G401.6 (cell line): ENCODE measurements around the gene ITPKB.

Experiments used
- FAIRE-seq: peaks from 2 replicates; lab custom pipeline; 2012; peaks lifted over from hg19 to GRCh38; lab: Jason Lieb, UNC

ITPKB gene

DNA sequence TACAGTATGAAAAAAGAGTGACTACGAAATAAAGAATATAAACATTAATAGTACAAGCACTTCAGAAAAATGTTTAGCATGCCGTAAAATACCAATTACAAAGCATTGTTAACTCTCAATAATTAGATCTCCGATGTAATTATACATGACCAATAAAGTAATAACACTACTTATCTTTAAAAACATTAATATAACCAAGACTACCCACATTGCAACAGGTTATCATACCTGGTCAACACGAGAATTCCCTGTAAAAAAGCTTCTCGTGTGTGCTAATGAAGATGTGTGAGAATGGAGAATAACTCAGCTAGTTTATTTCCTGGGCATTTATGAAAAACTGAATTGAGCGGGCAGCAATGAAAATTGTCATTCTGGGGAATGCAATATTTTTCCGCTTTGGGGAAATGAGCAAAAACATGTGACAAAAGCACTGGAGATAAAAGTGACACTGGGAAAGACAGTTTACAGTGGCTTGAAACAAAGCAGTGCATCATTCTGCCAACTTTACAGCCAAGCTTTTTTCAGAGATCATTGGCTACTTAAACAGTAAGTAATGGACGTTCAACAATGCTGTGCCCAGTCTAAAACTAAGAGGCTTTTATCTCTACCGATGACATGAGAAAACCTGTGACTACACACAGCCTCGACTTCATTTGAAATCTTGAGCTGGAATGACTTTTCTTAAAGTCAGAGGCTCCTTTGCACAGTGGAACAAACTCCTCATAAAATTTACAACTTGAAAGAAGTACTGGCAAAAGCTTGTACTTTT is 34.7 kb downstream of the ITPKB start:
- FAIRE-seq: no peak

DNA sequence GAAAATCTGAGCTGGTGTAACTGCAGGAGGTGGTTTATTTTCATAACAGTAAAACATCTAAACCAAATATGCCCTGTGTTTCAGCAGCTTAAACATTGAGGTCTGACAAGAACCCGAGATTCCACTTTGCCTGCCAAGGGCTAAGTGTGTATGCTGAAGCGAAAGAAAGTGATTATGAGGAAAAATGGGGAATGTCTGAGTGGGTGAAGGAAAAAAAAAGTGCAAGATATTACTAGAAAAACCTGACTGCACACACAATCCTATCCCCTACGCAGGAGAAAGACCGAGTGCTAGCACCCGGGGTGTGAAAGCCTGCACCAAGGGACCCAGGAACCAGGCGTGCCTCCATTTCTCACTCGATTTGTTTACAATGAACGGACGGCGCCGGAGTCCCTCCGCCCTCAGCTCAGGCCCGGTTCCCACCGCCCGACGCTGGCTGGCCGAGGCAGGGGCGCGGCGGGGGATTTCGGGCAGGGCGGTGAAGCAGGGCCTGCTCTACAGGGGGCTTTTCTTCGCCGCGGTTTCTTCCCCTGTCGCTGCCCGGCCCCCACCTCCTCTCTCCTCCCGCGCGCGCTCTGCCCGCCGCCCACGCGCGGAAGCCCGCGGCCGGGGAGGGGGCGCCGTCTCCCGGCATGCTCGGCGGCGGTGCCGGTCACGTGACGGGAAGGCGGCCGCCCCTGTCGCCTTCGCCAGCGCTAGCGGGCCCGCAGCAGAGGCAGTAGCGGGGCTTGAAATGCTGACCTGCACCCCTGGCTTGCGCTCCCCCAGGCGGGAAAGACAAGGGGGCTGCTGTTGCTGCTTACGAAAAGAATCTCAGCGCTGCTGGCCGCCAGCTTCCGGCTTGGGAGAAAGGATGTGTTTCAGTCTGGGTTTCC is 35.9 kb downstream of the ITPKB start:
- no peak for FAIRE-seq

DNA sequence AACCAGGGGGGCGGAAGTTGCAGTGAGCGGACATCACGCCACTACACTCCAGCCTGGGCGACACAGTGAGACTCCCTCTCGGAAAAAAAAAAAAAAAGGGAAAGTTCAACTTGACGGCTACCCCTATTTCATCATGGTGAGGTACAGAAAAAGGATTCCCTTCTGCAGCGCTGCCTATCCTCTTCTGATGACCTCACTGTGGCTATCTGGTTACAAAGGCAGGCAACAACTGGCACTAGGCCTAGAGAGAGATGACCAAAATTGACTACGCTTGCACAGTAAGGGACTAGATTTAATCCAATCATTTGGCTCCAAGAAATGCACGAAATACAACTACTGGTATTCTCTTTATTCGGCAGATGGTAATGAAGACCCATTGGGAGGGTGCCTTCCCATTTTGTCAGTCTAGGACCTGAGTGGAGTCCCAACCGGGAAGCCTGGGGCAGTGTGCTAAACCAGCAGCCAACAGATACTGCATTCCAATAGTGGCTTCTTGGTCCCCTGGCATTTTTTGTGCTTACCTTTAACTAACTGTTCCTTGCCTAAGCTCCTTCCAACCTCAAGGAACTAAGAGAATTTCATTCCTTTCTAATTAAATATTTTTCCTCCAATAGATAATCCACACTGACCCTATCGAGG is 36.6 kb downstream of the ITPKB start:
- no peak for FAIRE-seq

DNA sequence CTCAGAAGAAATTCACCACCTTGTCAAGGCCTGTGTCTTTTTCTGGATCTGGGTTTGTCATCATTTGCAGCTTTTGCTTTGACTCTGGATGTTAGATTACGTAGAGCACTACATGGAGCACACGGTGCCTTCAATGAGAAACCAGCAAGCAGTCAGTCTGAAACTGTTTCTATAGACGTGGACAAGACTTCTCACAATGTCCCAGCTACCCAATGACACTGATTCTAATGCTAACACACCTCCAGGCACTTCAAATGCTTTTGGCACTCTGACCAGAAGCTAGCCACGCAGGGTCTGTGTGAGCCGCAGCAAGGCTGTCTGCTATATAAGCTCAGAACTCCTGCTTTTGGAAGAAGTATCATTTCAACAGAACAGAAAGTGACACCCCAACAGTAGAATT is 38.2 kb downstream of the ITPKB start:
- FAIRE-seq: no peak

DNA sequence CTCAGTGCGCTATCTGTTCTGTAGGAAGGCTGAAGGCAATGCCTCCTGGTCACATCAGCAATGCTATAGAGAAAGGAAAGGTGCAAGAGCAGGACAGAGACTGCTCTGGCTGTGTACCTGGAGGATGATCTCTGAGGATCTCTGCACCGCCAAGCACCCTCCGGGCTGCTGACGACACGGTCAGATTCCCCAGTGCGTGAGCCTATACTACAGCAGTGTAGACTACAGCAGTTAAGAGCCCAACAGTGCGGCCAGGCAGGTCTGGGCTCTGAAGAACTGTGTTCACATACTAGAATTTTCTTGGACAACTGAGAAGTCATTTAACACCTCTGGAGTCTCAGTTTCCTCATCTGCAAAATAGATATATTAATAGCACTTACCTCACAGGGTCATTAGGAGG is 39.9 kb downstream of the ITPKB start:
- no peak for FAIRE-seq

DNA sequence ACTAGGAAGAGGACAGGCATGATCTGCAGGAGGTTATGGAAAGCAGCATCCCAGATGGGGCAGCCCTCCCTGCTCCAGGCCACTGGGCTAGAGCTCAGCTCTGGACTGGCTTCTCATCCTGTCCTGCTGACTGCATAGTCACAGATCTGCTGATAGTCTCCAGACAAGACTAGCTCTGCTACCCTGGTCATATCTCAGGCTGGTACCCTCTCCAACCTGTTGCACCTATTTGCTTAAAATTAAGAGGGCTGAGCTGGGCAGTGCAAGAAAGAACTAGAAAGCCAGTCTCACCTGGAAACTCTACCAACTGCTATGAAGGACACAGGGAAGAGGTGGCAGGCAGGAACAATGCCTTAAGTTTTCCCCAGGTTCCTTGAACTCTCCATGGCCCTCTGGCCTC is 40.4 kb downstream of the ITPKB start:
- FAIRE-seq: no peak

DNA sequence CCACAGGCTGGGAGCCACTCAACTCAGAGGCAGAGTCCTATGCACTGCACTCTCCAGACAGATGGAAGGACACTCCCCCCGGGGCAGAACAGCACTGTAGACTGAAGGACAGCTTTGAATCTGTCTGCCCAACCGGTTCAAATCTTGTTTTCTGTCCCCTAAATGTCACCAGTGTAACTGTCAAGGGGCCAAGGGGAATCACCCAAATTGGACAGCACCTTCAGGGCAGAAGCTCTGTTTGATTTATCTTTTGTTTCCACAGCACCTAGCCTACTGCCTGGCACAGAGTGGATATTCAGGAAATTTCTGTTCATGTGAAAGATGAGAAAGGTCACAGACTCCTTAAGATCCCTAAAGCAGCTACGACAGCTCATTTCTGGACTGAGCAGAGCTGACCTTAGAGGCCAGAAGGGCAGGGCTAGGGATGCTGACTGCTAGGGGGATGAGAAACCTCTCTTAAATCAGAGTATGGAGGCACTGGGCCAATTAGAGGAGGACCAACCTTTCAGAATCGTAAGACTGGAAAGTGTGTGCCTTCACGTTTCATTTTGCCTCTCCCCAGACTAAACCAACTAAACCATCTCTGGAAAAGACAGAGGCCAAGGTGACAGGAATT is 41.0 kb downstream of the ITPKB start:
- no peak for FAIRE-seq

DNA sequence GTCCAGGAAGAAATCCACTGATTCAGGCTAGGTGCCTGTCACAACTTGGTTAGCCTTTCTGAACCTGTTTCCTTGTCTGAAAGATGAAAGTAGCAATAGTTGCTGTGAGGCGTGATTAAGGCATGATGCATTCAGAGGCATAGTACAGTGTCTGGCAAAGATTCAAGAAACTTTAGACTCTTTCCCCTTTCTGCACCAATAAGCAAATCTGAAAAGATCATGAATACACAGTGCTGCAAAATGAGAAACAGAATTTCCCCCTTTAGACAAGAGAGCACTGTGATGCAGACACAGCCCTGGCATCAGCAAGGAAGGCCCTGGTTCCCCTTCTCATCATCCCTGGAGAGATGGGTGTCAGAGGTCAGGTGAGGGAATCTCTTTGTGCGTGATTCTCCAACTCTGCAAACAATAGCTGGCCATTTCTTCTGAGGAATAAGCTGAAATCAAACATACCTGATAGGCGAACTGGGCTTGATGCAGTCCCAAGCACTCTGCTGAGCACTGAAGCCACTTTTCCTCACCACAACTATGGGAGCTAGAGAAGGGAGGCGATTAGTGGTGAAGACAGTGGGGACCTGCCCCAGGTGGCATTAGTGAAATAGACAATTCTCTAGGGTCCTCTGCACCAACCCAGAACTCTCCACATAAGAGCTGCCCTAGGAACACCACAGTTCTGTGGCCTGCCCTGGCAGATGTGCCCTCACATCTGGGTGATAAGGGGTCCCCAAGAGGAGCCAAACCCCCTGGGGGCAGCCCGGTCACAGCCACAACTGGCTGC is 41.7 kb downstream of the ITPKB start:
- FAIRE-seq: no peak

DNA sequence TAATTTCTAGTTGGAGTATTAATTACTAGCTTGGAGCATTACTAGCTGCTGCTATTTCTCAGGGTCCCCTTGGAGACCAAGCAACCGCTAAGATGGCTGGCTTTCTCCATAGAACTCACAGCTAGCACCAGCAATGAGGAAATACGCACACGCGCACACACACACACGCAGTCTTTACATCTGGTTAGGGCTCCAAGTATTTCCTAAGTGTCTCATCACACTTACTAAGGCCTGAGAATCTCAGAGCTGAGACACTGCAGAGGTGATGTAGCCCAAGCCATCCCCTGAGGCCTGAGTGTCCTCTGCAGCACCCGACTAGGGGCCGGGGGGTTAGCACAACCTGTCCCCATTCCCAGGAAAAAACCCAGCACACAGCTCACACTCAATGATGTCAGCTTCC is 42.5 kb downstream of the ITPKB start:
- FAIRE-seq: no peak

DNA sequence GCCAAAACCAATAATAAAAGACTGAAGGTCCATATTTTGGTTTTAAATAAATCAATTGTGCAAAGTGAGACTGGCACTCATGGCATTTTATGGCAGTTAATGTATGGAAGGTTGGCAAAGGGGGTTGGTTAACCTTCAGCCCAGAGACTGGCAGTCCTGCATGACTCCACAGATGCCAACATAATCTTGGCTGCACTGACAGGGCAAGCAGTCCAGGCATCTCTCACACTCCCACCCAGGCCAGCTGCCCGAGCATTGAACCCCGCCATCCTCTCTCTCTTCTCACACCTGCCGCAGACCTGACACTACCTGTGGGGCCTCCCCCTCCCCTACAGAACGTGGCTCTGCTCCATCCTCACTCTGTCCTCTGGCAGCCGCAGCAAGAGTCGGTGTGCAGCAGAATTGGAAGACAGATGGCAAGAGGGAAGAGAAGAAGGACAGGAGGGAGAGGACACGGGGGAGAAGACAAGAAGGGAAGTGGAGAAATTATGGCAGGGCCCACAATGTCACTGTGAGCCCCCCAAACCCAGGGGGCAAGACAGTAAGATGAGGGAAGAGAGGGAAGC is 43.7 kb downstream of the ITPKB start:
- FAIRE-seq: no peak

DNA sequence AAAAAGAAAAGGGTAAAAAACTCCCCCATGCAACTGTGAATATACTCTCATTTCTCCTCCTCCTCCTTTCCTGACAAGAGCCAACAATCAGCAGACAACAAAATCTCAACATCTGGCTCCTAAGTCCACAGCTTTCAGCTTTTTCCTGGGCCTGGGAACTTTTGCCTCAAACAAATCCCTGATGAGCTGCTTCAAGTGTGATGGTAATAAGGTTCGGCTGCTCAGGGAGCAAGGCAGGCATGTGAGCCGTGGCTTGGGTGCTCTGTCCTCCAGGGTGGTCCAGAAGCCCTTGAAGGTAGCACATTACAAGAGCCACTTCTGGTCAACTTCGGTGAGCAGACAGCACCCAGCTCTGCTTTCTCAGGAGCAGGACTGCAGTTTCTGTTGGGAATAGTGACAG is 46.3 kb downstream of the ITPKB start:
- no peak for FAIRE-seq

DNA sequence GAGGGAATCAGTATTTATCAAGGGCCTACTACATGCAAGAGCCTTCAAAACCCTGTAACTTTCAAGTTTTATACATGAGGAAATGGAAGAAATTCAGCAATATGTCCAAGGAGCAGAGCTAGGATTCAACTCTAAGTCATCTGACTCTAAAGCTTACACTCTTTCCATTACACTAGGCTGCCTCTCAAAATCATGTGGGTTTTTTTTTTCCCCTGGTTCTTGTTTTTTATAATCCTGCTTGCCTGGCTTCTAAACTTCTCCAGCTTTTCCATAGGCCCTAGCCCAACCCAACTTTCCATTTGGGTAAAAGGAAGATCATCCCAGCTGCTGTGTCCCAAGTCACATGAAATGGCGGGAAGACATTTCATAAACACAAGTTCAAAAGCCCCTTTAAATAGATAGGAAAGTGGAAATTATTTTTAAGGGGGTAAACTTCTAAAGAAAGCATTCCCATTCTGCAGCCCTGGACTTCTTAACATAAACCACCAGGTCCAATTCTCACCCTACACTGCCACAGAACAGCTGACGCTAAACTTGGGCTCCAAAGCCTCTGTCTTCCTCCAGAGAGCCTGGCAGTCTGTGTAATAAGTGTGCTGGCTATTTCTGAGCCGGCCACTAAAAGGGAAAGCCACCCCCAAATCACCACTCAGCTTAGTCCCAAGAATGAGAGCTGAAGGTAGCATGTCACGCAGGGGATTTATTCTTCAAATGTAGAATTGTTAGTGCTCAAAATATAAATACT is 46.9 kb downstream of the ITPKB start:
- FAIRE-seq: no peak

DNA sequence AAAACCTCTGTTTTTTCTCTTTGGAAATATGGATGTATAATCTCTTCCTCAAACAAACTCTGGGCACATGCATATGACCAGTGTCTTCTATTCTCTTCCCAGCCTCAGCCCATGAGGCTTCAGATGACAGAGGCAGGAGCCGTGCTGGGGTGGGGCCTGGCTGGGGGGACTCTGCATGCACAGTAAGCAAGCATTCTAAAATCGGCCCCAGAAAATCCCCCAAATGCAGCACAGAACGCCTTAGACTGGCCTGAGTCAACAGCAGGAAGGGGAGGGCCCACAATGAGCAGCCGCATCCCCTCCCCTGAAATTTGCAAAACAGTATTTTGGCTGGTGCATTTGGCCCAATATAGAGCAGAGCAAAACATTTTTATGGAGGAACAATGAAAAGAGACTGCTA is 47.8 kb downstream of the ITPKB start:
- no peak for FAIRE-seq

DNA sequence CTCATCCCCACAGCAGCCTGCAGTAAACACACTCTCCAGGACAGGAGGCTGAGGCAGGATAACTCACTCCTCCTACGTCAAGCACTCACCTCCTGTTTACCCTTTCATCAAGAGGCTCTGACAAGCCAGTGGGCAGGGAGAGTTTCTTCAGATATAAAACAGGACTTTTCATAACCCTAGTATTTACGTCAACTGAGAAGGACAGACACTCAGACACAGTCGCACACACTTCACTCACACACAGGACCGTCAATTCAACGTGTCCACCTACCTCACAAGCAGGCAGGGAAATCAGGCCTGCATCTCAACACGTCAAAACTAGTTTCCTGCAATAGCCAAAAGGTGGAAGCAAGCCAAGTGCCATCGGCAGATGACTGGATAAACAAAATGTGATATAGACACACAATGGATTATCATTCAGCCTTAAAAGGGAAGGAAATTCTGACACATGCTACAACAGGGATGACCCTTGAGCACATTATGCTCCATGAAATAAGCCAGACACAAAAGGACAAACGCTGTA is 48.6 kb downstream of the ITPKB start:
- no peak for FAIRE-seq

DNA sequence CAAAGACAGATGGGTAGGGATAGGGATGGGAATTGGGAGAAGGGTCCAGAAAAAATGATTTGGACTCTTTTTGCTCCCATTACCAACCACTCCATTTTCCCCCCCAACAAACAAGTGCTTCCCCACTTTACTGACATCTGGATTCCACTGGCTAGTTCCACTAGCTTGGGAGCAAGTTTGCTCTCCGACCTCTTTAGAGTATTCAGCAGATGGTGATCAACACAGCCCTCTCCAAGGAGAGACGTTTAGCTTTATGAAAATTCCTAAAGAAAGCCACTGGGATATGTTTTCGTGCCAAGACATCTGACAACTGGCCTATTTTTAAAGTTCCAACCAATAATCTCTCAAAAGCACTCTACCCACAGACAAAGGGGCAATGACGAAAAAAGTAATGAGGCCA is 50.3 kb downstream of the ITPKB start:
- FAIRE-seq: no peak

DNA sequence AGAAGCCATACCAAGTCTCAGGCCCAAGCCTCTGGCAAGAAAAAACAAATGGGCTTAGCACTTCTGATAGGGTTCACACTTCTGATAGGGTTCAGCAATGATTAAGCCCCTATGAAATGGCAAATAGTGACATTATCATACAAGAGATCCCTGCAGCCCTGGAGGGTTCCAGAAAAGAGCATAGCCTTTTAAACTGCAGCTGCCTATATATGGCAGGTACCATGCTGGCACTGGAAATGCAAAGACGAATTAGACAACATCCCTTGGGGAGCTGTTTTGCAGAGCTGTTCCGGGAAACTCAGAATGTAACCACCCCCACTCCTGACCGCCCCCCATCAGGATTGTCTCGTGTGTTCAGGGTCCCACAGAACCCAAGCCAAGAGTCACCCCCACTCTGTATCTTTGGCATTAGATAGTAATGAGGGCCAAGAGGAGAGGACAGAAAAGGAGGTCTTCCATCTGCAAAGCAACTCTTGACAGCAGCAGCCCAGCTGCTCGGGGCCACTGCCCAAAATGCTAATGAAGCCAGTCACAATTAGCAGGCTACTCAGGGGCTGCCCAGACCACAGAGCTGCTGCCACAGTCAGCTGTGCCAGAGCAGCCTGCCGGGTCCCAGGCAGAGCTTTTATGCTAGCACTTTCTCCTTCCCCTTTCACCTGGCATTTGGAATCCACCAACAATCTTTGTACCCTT is 50.9 kb downstream of the ITPKB start:
- no peak for FAIRE-seq

DNA sequence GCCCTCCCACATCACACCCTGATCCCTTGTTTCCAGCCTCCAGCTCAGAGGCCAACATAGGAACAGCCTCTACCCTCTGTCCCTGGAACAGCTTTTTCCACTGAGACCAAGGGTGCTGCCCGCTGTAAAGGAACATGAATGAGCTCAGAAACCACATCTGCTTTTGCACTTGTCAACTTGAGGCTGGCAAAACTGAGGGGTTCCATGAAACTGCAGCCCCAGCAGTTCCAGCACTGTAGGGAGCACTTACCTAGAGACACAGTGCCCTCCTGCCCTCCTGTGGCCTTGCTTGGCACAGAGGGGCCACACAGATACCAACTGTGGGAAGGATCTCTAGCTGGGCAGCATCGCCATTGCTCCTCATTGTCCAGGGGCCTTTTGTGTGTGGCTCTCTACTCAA is 51.7 kb downstream of the ITPKB start:
- FAIRE-seq: no peak

DNA sequence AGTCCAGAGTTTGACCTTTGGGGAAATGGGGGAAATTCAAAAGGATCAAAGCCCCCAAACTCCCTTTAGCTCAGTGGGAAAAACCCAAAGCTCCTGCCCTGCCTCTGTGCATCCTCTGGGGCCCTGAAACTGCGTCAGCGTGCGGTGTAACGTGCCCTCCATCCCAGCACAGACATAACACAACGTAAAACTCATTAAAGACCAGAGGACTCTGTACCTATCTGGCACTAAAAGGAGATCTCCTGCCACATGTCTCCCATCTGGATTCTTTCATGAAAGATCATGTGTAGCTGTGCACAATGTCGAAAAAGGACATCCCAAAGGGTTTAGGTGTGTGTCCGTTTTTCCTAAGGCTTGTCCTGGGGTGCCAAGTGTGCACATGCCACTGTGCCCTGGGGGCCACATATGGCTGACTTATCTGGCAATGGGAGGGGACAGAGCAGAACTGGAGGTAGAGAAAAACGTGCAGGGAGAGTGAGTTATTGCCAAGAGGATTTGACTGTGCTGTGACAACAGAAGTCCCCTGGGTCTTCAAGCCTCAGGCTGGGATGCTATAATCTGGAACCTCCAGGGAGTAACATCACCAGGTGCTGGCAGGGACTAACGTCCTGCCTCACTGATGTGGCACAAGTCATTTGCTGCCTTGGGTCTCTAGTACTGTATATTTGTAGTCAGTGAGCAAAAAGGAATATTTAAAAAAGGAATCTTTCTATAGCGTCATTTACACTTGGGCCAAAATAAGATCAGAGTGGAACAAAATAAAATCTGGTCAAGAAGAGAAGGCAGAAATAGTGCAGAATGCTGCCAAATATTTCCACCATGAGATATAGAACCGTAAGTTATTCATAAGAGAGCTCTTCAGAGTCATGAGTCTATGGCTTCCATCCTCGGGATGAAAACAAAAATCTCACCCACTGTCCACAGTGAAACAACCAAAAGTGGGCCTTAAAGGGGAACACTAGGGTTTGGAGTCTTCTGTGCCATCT is 52.3 kb downstream of the ITPKB start:
- no peak for FAIRE-seq
